Suprapubic skin (tissue), 4 donors: ENCODE results near the gene HHAT. TPM values are rescaled to one million over a fixed set of nuclear protein-coding genes. Genes with fewer than 3 reads are reported as not detected.

Experiments used
- DNase-seq, 2 donors: peaks; one replicate each; pipeline ENCODE4 v3.0.0-alpha.2; 2019; ENCODE audit warnings: low spot score in 2 of 2
- H3K27ac ChIP-seq: fragments of 200-600 bp; sonication (generic); one replicate; pipeline ENCODE4 v1.5.1; 2019
- H3K27me3 ChIP-seq: fragments of 200-600 bp; sonication (generic); one replicate; pipeline ENCODE4 v1.5.1; 2019
- H3K36me3 ChIP-seq: fragments of 200-600 bp; sonication (generic); one replicate; pipeline ENCODE4 v1.5.1; 2019
- H3K4me1 ChIP-seq: fragments of 200-600 bp; sonication (generic); one replicate; pipeline ENCODE4 v1.5.1; 2019
- H3K4me3 ChIP-seq: fragments of 200-600 bp; sonication (generic); one replicate; pipeline ENCODE4 v1.5.1; 2019; ENCODE audit warnings: mild to moderate bottlenecking
- H3K9me3 ChIP-seq: fragments of 200-600 bp; sonication (generic); one replicate; pipeline ENCODE4 v1.5.1; 2019
- CTCF ChIP-seq, 2 donors: fragments of 200-600 bp in 1 of 2; fragments of 450-650 bp in 1 of 2; sonication (generic) in 1 of 2; IDR thresholded peaks; one replicate each; pipeline ENCODE4 v1.5.1; 2016 to 2019; ENCODE audit warnings: antibody characterized with exemption in 2 of 2, mild to moderate bottlenecking in 1 of 2, moderate library complexity in 1 of 2
- EP300 ChIP-seq: sonication (generic); formaldehyde crosslinking; IDR thresholded peaks from one replicate; pipeline ENCODE4 v1.6.1; 2017; ENCODE audit warnings: antibody characterized with exemption
- POLR2A ChIP-seq, 2 donors: fragments of 450-650 bp; IDR thresholded peaks; one replicate each; pipeline ENCODE4 v1.6.1; 2017; ENCODE audit warnings: antibody characterized with exemption in 2 of 2, mild to moderate bottlenecking in 2 of 2, moderate library complexity in 2 of 2
- POLR2AphosphoS5 ChIP-seq, 3 donors: sonication (generic); formaldehyde crosslinking; IDR thresholded peaks; one replicate each; pipeline ENCODE4 v1.6.1; 2017; ENCODE audit warnings: antibody characterized with exemption in 3 of 3
- WGBS: methylation state at CpG from one replicate; pipeline ENCODE4 v1.1.5; 2018; 5-methylcytosine and 5-hydroxymethylcytosine counted together
- total RNA-seq, 4 donors: library from RNA; depleted of rRNA; stranded (reverse); fragments of >200 nt; gene quantifications; one replicate each; pipeline ENCODE4 v1.1.0, GENCODE V29; 2016

HHAT gene
- total RNA-seq, 4 donors from 2014 or later = 4.1 to 20.0 (median 9.3) TPM

GRCh38 chr1:210536254-210536961 is 207.7 kb downstream of the HHAT start:
- no peaks in the 10 kb centered on the region for H3K36me3 ChIP-seq
- no peak for DNase-seq
- no peaks in the 10 kb centered on the region for H3K4me1 ChIP-seq
- TF ChIP-seq CTCF (IDR thresholded peaks at IDR 0.05) (no peak), POLR2A (IDR thresholded peaks at IDR 0.05) (no peak), EP300 (no peak), POLR2AphosphoS5 (IDR thresholded peaks at IDR 0.05) (no peak)
- WGBS = 57% methylated on average over 4 of the region's 4 CpGs
- H3K9me3 ChIP-seq = no peaks in the 10 kb centered on the region
- H3K27ac ChIP-seq = no peak overlapping the region
- no peak overlapping the region for H3K4me3 ChIP-seq
- H3K27me3 ChIP-seq = no peaks in the 10 kb centered on the region

GRCh38 chr1:210540288-210540687 is 211.6 kb downstream of the HHAT start:
- H3K4me3 ChIP-seq = no peak overlapping the region
- TF ChIP-seq POLR2A (IDR thresholded peaks at IDR 0.05) = no peak
- no peak for TF ChIP-seq CTCF (IDR thresholded peaks at IDR 0.05)
- TF ChIP-seq EP300 = no peak
- TF ChIP-seq POLR2AphosphoS5 (IDR thresholded peaks at IDR 0.05) = no peak
- no peak overlapping the region for H3K27ac ChIP-seq
- H3K36me3 ChIP-seq = no peaks in the 10 kb centered on the region
- 81% methylated on average over 3 of the region's 3 CpGs for WGBS
- DNase-seq = no peak
- no peaks in the 10 kb centered on the region for H3K27me3 ChIP-seq
- no peaks in the 10 kb centered on the region for H3K9me3 ChIP-seq
- H3K4me1 ChIP-seq = no peaks in the 10 kb centered on the region

GRCh38 chr1:210541680-210542358 is 213.1 kb downstream of the HHAT start:
- no peak for TF ChIP-seq CTCF (IDR thresholded peaks at IDR 0.05)
- no peak for TF ChIP-seq EP300
- no peak for TF ChIP-seq POLR2A (IDR thresholded peaks at IDR 0.05)
- TF ChIP-seq POLR2AphosphoS5 (IDR thresholded peaks at IDR 0.05) = no peak
- H3K4me3 ChIP-seq = no peak overlapping the region
- H3K4me1 ChIP-seq = no peaks in the 10 kb centered on the region
- no peak for DNase-seq
- no peaks in the 10 kb centered on the region for H3K36me3 ChIP-seq
- no peak overlapping the region for H3K27ac ChIP-seq
- H3K27me3 ChIP-seq = no peaks in the 10 kb centered on the region
- WGBS = 71% methylated on average over 6 of the region's 6 CpGs
- no peaks in the 10 kb centered on the region for H3K9me3 ChIP-seq

- H3K4me3 ChIP-seq = no peak overlapping the region
Observed at GRCh38 chr1:210551899-210552298, 223.2 kb downstream of the HHAT start.

GRCh38 chr1:210553711-210554110 is 225.0 kb downstream of the HHAT start:
- H3K27me3 ChIP-seq = no peaks in the 10 kb centered on the region
- H3K4me1 ChIP-seq = no peaks in the 10 kb centered on the region
- H3K4me3 ChIP-seq = no peak overlapping the region
- no peak for DNase-seq
- no peak overlapping the region for H3K27ac ChIP-seq
- no peaks in the 10 kb centered on the region for H3K36me3 ChIP-seq
- TF ChIP-seq POLR2AphosphoS5 (IDR thresholded peaks at IDR 0.05) = no peak
- TF ChIP-seq CTCF (IDR thresholded peaks at IDR 0.05) = no peak
- no peak for TF ChIP-seq EP300
- no peak for TF ChIP-seq POLR2A (IDR thresholded peaks at IDR 0.05)
- WGBS = 71% methylated on average over 5 of the region's 5 CpGs
- H3K9me3 ChIP-seq = no peaks in the 10 kb centered on the region

More at GRCh38 chr1:210551899-210552298, 223.2 kb downstream of the HHAT start:
- H3K4me1 ChIP-seq = no peaks in the 10 kb centered on the region
- no peaks in the 10 kb centered on the region for H3K27me3 ChIP-seq
- no peak for TF ChIP-seq EP300
- no peak for DNase-seq
- WGBS = 81% methylated on average over 5 of the region's 5 CpGs
- H3K27ac ChIP-seq = no peak overlapping the region
- no peaks in the 10 kb centered on the region for H3K9me3 ChIP-seq
- H3K36me3 ChIP-seq = no peaks in the 10 kb centered on the region
